GM19463 (cell line): ENCODE data around the gene CNPY4.
A peak's percentile ranks its signal among the peaks of the same experiment; 100 is the strongest.

Source experiments
- ATAC-seq: cut with Tn5 transposase; IDR thresholded peaks from one replicate; pipeline ENCODE4 v1.9.1; 2021; ENCODE audit warnings: mild to moderate bottlenecking, moderate library complexity; ENCODE audit not compliant: unreplicated experiment

The CNPY4 gene

DNA sequence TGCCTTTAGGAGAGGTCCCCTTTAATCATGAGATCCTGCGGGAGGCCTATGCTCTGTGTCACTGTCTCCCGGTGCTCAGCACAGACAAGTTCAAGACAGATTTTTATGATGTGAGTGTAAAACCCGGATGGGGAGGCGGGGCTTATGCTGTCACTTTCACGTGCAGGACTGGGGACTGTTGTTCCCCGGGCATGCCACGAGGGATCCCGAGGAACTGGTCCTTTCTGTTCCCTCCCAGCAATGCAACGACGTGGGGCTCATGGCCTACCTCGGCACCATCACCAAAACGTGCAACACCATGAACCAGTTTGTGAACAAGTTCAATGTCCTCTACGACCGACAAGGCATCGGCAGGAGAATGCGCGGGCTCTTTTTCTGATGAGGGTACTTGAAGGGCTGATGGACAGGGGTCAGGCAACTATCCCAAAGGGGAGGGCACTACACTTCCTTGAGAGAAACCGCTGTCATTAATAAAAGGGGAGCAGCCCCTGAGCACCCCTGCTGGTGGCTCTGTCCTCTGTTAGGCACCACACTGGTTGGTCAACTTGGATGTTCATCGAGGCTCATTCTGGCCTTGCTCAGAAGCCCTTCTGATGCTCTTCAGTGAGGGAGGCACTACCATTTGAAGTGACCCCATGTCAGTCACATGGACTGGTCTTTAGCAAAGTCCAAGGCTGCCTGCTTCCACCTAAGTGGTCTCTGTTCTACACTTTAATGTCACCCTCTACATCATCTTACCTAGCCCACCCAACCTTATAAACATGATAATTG is 27.8 kb upstream of the CNPY4 start:
- no peak for ATAC-seq

DNA sequence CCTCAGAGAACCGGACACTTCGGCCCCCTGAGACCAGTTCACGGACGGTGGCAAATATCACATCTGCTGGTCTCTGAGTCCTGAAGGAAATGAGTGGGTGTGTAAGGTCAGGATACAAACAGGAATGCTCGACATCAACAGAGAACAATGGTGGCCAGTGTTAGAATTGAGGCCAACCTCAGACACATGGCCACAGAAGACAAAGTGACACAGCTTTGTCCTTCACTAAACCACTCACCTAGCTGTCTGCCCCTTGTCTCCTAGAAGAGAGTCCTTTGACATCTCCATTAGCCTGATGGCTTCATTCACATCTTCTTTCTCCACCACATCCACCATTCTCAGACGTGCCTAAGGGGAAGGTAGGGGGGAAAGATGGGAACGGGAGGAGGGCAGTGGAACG is 26.4 kb upstream of the CNPY4 start:
- ATAC-seq: no peak

DNA sequence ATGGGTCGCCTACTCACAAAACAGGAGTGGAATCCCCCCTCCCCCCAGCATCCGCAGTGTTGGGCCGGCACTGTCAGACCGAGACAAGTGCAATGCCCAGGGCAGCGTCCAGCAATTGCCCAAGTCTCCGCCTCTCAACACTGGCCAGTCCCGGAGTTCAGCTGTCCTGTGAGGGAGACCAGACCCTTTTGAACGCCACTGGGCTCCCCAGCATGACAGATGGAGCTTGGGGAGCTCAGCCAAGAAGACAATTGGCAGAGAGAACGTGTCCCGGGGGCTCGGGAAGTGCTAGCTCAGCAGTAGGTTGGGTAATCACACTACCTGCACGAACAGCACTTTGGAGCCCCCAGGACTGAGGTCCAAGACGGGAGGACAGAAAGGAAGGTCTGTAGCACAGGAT is 25.9 kb upstream of the CNPY4 start:
- ATAC-seq: no peak

DNA sequence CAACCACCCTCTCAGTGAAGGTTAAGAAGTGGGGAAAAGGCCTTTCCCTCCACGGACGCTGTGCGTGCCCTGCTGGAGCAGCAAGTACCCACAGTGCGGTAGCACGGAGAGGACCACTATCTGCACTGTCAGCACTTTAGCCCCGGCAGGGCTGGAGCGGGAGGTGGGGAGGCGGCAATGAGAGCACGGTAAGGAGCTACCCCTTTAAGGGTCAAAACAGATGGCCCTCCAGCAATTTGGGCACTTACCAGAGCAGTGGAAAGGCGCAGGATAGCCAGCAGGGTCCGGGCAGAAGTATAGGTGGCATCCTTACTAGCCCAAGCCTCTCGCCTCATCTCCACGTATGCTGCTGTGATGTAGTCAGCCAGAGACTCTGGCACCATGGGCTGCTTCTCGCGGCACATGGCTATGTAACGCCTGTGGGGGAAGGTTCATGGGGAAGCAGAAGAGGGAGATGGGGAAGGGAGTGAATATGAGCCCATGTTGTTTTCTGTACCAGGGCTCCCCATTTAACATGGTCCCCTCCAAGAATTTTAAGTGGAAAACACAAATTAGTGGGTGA is 25.4 kb upstream of the CNPY4 start:
- no peak for ATAC-seq

DNA sequence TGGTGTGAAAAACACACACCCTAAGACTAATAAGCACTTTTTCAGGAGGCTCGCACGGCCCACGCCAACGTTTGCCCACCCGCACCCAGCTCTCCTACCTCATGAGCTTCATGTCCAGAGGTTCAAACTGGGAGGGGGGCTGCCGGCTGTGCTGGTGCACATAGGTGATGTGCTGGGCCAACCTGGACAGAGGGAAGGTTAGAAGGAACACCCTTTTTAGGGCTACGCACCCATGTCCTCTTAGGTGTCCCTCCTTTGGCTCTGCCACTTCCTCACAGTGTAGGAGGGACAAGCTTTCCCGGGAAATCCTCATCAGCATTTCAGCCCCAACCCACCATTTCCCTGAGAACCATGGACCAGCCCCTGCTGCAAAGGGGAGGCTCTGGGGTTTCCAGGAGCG is 24.1 kb upstream of the CNPY4 start:
- ATAC-seq: no peak

DNA sequence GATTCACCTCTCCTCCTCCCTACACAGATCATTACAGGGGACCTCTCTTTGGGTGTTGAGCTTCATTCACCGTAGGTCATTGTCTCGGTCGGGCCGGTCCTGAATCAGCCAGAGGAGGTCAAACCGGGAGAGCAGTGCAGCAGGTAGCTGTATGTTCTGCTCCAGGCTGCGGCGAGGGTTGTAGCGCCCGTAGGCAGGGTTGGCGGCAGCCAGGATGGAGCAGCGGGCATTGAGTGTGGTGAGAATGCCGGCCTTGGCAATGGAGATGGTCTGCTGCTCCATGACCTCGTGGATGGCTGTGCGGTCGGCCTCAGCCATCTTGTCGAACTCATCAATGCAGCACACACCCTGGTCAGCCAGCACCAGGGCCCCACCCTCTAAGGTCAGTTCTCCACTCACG is 23.7 kb upstream of the CNPY4 start:
- ATAC-seq: no peak

DNA sequence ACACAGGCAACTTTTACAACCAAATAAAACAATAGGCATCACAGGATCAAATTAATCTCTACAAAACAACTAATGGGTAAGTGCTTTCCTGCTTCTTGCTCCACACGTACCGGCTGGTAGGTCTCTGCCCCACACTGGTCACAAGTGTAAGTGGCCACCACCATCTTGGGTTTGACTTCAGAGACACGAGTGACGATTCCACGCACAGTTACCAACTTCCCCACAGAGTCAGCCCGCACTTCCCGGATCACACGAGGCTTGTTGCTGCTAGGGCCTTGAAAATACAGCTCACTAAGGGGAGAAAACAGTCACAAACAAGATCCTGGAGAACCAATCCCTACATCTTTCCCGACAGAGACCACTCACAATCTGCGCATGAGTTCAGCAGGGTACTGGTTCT is 20.5 kb upstream of the CNPY4 start:
- ATAC-seq: no peak

DNA sequence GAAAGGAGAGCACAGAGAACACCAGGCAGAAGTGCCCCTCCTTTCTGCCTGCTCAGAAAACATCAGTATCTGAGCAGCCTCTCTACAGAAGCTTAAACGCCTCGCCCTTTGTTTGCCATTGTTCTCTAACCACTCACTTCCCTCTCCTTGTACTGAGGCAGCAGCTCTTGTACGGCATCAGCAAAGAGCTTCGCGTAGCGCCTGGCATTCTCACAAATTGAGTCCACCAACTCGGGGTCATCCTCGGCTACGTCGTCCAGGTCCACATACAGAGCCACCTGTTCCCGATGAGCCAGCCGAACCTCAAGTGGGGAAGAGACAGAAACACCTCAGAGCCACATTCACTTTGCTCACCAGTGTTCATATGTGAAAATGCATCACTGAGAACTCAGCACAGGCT is 20.0 kb upstream of the CNPY4 start:
- ATAC-seq: no peak

DNA sequence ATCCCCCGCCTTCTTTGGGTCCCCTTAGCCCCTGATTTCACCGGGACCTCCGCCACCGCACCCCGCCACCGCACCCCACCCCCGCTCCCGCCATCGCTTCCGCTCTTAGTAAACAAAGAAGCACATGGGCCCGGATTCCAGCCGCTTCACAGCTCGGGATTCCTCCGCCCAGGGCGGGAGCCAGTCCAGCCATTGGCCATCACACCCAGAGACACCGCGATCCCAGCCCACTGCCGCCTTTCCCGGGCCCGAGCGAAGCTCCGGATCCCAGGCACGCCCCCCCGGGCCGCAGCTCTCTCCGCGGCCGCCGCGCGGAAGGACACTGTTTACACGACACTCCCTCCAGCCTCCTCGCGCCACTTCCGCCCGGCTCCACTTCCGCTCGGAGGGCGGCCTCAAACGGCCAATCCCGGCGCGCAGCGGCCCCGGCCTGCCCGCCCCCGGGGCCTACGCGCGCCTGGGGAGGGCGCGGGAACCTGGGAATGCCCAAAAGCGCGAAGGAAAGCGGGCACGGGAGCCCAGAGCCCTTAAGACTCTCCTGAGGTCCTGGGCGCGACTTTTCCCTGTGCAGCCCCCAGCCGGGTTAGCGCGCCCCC is 18.9 kb upstream of the CNPY4 start:
- ATAC-seq: peak; percentile 59

DNA sequence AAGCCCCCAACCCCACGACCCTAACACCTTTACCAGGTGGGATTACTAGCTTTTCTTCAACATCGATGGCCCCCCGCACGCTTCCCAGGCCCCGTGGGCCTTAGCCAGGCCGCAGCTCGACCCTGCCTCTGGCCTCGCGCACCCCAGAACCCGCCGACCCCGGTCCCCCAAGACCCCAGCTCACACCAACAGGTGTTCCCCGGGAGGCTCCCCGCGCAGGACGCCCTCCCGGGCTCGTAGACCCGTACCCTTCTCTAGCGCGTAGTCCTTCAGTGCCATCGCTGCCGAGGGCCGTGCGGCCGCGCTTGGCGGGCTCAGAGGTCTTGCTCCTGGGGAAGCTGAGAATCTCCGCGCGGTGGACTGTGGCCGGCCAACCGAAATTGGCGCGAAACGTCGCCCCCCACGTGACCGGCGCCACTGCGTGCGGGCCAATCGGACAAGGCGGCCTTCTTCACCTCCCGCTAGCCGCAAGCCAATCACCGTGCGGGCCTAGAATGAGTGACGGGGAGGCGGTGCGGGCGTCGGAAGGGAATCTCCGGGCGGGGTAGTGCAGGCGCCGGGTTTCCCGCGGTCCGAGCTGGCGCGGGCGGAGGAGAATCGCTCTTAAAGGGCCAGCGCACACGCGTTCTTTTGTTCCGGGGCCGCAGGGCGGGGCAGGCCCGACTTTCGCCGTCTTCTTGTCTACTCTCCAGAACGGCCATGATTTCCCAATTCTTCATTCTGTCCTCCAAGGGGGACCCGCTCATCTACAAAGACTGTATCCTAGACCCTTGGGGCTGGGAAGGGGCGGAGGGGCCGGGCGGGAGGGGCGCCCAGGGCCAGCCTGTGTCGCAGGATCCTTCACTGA is 18.2 kb upstream of the CNPY4 start, which contains the start of the genes AP4M1 and MCM7:
TSS of gene AP4M1 (plus strand) at position 628 of the 847 bp plus-strand sequence. CDS start at position 700, 72 bp downstream.
TSS of gene MCM7 (minus strand) at position 382 of the 847 bp plus-strand sequence. CDS start at position 279, 103 bp downstream.
- ATAC-seq: peak; percentile 88

DNA sequence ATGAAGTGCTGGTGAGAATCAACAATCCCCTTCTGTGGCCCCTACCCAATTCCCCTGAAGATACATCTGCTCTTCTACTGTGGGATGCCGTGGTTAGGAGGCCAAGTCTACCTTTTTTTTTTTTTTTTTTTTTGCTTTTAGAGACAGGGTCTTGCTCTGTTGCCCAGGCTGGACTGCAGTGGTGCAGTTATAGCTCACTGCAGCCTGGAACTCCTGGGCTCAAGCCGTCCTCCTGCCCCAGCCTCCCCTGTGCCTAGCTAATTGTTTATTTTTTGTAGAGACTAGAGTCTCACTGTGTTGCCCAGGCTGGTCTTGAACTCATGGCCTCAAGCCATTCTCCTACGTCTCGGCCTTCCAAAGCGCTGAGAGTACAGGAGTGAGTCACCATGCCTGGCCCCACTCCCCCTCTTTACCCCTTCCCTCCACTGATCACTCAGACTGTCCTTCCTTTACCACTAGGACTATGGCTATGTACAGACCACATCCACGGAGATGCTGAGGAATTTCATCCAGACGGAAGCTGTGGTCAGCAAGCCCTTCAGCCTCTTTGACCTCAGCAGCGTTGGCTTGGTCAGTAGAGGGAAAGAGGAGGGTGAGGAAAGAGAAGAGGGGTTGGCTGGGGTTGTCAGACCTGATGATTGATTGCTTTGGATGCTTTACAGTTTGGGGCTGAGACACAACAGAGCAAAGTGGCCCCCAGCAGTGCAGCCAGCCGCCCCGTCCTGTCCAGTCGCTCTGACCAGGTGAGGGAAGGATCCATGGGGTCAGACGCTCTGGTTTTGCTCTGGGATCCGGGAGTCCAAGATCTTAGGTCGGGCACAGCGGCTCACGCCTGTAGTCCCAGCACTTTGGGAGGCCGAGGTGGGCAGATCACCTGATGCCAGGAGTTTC is 16.2 kb upstream of the CNPY4 start:
- ATAC-seq: no peak

DNA sequence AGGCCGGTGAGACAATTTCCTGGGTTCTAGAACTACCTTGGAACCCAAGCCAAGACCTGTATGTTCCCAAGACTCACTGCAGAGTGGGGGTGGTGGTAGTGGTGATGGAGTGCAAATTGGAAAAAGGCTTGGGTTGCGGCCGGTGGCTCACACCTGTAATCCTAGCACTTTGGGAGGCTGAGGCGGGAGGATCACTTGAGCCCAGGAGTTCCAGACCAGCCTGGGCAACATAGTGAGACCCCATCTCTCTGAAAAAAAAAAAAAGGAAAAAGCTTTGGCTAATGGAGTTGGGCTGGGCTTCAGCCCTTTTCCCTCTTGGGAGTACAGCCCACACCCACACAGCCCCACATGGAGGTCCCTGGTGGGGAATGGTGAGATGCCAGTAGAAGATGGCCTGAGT is 13.9 kb upstream of the CNPY4 start:
- no peak for ATAC-seq

DNA sequence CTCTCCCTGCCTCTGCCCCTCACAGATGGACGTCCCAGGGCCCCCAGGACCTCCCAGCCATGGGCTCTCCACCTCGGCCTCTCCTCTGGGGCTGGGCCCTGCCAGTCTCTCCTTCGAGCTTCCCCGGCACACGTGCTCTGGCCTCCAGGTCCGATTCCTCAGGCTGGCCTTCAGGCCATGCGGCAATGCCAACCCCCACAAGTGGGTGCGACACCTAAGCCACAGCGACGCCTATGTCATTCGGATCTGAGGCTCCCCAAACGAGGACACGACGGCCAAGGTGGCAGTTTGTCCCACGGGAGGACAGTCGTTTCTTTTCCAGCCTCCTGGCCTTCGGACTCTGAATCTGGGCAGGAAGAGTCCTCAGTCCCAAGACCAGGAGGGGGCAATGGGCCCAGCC is 12.8 kb upstream of the CNPY4 start:
- no peak for ATAC-seq

DNA sequence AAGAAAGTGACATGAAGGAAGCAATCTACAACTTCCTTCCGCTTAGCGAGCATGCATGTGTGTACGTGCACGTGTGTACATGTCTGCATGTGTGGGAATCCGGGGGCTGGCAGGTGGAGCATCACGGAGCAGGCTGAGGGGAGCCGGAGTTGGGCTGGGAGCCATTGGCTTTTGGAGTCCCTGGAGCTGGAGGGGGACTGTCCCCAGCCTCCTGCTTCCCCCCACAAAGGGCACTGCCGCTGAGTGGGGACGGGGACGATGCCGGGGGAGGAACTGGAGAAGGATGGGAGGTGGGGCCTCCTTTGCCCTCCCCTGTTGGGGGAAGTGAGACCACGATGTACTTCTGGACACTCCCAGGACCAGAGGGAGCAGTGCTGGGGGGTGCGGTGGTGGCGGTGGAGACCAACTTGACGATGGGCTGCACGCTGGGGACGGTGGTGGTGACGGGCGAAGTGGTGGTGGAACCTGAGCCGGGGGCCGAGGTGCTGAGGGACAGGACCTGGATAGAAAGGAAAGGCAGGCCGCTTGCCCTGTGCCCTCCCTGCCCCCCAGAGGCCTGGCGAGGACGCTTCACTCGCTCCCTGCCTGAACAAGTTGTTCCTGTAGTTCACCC is 12.2 kb upstream of the CNPY4 start:
- no peak for ATAC-seq

DNA sequence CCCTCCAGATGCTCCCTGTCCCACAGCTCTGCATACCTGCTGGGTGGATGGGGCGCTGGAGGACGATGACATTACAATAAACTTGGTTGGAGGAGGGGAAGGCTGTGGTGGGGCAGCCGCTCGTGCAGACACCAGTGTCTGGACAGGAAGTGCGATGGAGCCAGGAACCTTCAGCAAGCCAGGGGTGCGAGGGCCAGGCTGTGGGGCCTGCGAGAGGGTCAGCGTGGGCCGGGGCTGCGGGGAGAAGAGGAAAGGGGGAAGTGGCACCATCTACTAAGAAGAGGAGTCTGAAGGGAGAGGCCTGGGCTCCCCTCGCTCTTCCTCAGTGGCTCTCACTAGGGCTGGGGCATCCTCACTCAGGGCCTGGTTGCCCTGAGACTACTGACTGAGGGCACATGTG is 11.5 kb upstream of the CNPY4 start:
- no peak for ATAC-seq

DNA sequence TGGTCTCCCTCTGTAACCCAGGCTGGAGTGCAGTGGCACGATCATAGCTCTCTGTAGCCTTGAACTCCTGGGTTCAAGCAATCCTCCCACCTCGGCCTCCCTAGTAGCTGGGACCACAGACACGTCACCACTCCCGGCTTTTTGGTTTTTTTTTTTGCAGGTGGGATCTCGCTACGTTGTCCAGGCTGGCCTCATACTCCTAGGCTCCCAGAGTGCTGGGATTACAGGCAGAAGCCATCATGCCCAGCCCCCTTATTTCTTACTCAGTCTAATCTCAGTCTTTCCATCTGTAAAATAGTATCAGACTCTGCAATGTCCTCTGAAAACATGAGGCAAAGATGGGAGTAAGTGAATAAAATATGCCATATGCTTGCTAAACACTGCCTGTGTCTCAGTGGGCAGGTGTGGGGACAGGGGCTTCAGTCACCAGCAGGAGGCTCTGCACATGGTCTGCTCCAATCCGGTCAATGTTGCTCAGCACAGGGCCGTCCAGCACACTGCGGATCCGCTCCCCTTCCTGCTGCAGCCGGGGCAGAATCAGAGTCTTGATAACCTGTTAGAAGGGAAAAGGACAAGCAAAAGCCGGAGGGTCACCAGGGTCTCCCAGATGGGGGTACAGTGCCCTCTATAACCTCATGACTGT is 9.8 kb upstream of the CNPY4 start:
- no peak for ATAC-seq

DNA sequence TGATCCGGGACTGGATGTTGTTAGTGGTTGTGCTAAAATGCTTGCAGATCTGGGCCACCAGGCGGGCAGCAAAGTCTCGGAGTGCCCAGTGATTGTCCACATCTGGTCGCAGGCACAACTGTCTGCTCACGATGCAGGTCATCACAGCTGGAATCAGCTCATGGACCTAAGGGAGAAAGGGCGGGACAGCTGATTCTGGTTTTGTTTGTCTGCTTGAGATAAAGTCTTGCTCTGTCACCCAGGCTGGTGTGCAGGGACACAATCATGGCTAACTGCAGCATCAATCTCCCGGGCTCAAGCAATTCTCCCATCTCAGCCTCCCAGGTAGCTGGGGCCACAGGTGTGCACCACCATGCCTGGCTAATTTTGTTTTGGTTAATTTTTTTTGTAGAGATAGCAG is 8.3 kb upstream of the CNPY4 start:
- no peak for ATAC-seq

DNA sequence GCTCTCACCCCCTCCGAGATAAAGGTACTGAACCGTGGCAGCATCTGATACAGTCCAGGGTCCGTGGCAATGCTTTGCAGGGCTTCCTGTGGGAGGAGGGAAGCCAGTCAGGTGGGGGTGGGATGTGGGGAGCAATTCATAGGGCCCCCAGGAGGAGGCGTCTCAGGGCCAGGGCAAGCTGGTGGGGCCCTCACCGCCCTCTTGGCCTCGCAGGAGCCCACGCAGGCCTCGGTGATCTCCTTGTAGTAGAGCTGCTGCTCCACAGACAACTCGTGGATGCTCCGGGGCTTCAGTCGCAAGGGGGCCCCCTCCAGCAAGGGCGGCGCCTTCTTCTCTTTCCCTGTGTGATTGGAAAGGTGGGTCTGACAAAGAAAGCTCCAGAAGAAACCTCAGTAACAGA is 7.5 kb upstream of the CNPY4 start:
- no peak for ATAC-seq

DNA sequence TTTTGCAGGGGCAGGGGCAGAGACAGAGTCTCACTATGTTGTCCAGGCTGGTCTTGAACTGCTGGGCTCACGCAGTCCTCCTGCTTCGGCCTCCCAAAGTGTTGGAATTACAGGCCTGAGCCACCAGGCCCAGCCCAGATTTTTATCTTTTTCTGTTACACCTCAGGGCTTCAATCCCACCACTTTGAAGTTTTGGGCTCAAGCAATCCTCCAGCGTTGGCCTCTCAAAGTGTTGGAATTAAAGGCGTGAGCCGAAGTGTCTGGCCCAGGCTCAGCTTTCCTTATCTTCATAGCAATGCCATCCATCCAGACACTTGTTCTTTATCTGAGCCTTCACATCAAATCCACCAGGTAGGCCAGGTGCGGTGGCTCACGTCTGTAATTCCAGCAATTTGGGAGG is 4.4 kb upstream of the CNPY4 start:
- ATAC-seq: no peak
